CD14-positive monocyte (primary cell): ENCODE results near the gene SMIM43. TPM values are rescaled to one million over a fixed set of nuclear protein-coding genes. Genes with fewer than 3 reads are reported as not detected.

Source experiments
- DNase-seq, 3 donors: peaks; one replicate each; pipeline ENCODE4 v3.0.0-alpha.2; 2011 to 2022
- H2AFZ ChIP-seq: 2 replicates; pipeline ENCODE4 v1.6.0; 2012; ENCODE audit warnings: mild to moderate bottlenecking, low read depth, low read length, inconsistent platforms; ENCODE audit not compliant: insufficient read depth, poor library complexity, severe bottlenecking
- H3K27ac ChIP-seq, 2 donors: 1 replicate in 1 of 2; 2 replicates in 1 of 2; pipeline ENCODE4 v1.5.1; 2012 to 2013; ENCODE audit warnings: low read length in 2 of 2, control low read depth in 1 of 2, inconsistent platforms in 1 of 2, low read depth in 1 of 2, mild to moderate bottlenecking in 1 of 2
- H3K27me3 ChIP-seq, 2 donors: one replicate each; pipeline versions ENCODE4 v1.6.0 to v1.6.1; 2011 to 2013; ENCODE audit warnings: low read length in 2 of 2; ENCODE audit not compliant: control insufficient read depth in 2 of 2, insufficient read depth in 2 of 2
- H3K36me3 ChIP-seq, 2 donors: replicated peaks in 1 of 2; 1 replicate in 1 of 2; 2 replicates in 1 of 2; pipeline versions ENCODE4 v1.5.1 to v1.6.1; 2012 to 2013; ENCODE audit warnings: low read length in 2 of 2, control low read depth in 1 of 2, inconsistent platforms in 1 of 2, mild to moderate bottlenecking in 1 of 2; ENCODE audit not compliant: insufficient read depth in 2 of 2, control insufficient read depth in 1 of 2
- H3K4me1 ChIP-seq, 2 donors: 1 replicate in 1 of 2; 2 replicates in 1 of 2; pipeline versions ENCODE4 v1.5.1 to v1.6.1; 2012 to 2013; ENCODE audit warnings: low read length in 2 of 2, control low read depth in 1 of 2, inconsistent platforms in 1 of 2, mild to moderate bottlenecking in 1 of 2, moderate library complexity in 1 of 2; ENCODE audit not compliant: insufficient read depth in 2 of 2, control insufficient read depth in 1 of 2
- H3K4me2 ChIP-seq: replicated peaks from 2 replicates; pipeline ENCODE3; 2012; ENCODE audit warnings: low read length, moderate library complexity, mild to moderate bottlenecking; ENCODE audit not compliant: poor library complexity, severe bottlenecking; ENCODE audit errors: extremely low read depth
- H3K4me3 ChIP-seq, 3 experiments: fragments of 200-600 bp in 1 of 3; sonication (generic) in 1 of 3; replicated peaks in 1 of 3; 1 replicate in 2 of 3; 2 replicates in 1 of 3; pipeline ENCODE4 v1.5.1; 2011 to 2013; ENCODE audit warnings: low read length in 3 of 3, mild to moderate bottlenecking in 3 of 3, control low read depth in 2 of 3, low read depth in 2 of 3, inconsistent platforms in 1 of 3, moderate library complexity in 1 of 3
- H3K79me2 ChIP-seq: 2 replicates; pipeline ENCODE4 v1.6.0; 2012; ENCODE audit warnings: mild to moderate bottlenecking, control low read depth, inconsistent platforms, low read length, moderate library complexity; ENCODE audit not compliant: insufficient read depth
- H3K9ac ChIP-seq: 2 replicates; pipeline ENCODE4 v1.6.0; 2017; ENCODE audit warnings: low read length, mild to moderate bottlenecking; ENCODE audit not compliant: insufficient read depth, poor library complexity, severe bottlenecking
- H3K9me3 ChIP-seq, 2 donors: replicated peaks in 1 of 2; 1 replicate in 1 of 2; 2 replicates in 1 of 2; pipeline versions ENCODE4 v1.5.1 to v1.6.1; 2012 to 2013; ENCODE audit warnings: low read length in 2 of 2, control low read depth in 1 of 2; ENCODE audit not compliant: control insufficient read depth in 1 of 2, insufficient read depth in 1 of 2
- H4K20me1 ChIP-seq: 2 replicates; pipeline ENCODE4 v1.6.0; 2012; ENCODE audit warnings: mild to moderate bottlenecking, low read length, control low read depth, moderate library complexity; ENCODE audit not compliant: insufficient read depth
- H3K27ac Mint-ChIP-seq, 7 donors: one replicate each; pipeline ENCODE4 v1.8.0; 2020; ENCODE audit warnings: mild to moderate bottlenecking in 7 of 7, mixed read lengths in 7 of 7, moderate library complexity in 6 of 7, inconsistent platforms in 2 of 7
- H3K27me3 Mint-ChIP-seq, 3 donors: one replicate each; pipeline ENCODE4 v1.8.0; 2021 to 2022; ENCODE audit warnings: low read depth in 3 of 3, mild to moderate bottlenecking in 3 of 3, mixed read lengths in 3 of 3, moderate library complexity in 3 of 3, inconsistent platforms in 1 of 3
- H3K36me3 Mint-ChIP-seq, 2 donors: one replicate each; pipeline ENCODE4 v1.8.0; 2020; ENCODE audit warnings: mixed read lengths in 2 of 2, inconsistent platforms in 1 of 2, mild to moderate bottlenecking in 1 of 2
- H3K4me1 Mint-ChIP-seq: one replicate; pipeline ENCODE4 v1.8.0; 2020; ENCODE audit warnings: mild to moderate bottlenecking, mixed read lengths
- H3K4me3 Mint-ChIP-seq, 2 donors: one replicate each; pipeline ENCODE4 v1.8.0; 2020; ENCODE audit warnings: mild to moderate bottlenecking in 2 of 2, mixed read lengths in 2 of 2, moderate library complexity in 1 of 2
- H3K9me3 Mint-ChIP-seq, 7 donors: one replicate each; pipeline ENCODE4 v1.8.0; 2020 to 2022; ENCODE audit warnings: mixed read lengths in 7 of 7, mild to moderate bottlenecking in 6 of 7, moderate library complexity in 6 of 7, inconsistent platforms in 2 of 7
- CTCF ChIP-seq: fragments of 200-600 bp; IDR thresholded peaks from one replicate; pipeline ENCODE4 v1.8.0; 2022; ENCODE audit warnings: antibody characterized with exemption, mild to moderate bottlenecking
- WGBS: methylation state at CpG from one replicate; pipeline ENCODE4 v1.1.5; 2013; ENCODE audit warnings: missing lambda C conversion rate; ENCODE audit not compliant: insufficient coverage; 5-methylcytosine and 5-hydroxymethylcytosine counted together
- intact Hi-C, 2 donors: fragments of 100-400 bp; cut with micrococcal nuclease; formaldehyde crosslinking; loops; one replicate each; pipeline versions ENCODE4 v1.15.0 to v1.15.1; 2023
- polyA plus RNA-seq, 3 donors: library from polyadenylated mRNA; depleted of rRNA in 1 of 3; unstranded in 2 of 3; stranded (reverse) in 1 of 3; fragments of 300-500 nt in 2 of 3; fragments of >200 nt in 1 of 3; fragmentation: Illumina TruSeq in 2 of 3; gene quantifications; 1 replicate in 2 of 3; 2 replicates in 1 of 3; pipeline ENCODE4 v1.2.3, GENCODE V29; 2012 to 2021

Gene SMIM43
- polyA plus RNA-seq, 3 donors = not detected

GRCh38 chr4:121717680-121718237, 47.2 kb downstream of the SMIM43 start:
- peaks cover 7 to 12% (median 11%) of the 10 kb centered on the region in 3 donors for H3K27me3 Mint-ChIP-seq
- no peaks in the 10 kb centered on the region for H4K20me1 ChIP-seq
- peaks cover 0 to 3% (median 0%) of the 10 kb centered on the region in 7 donors for H3K9me3 Mint-ChIP-seq
- intact Hi-C loops = no loop called here
- no peak overlapping the region for H3K27ac Mint-ChIP-seq
- H3K4me1 Mint-ChIP-seq = no peaks in the 10 kb centered on the region
- H3K36me3 Mint-ChIP-seq = no peaks in the 10 kb centered on the region
- no peak overlapping the region for H3K4me3 Mint-ChIP-seq
- no peak overlapping the region for H3K4me2 ChIP-seq
- H2AFZ ChIP-seq = no peak overlapping the region
- no peaks in the 10 kb centered on the region for H3K36me3 ChIP-seq
- no peak overlapping the region for H3K9ac ChIP-seq
- no peaks in the 10 kb centered on the region for H3K79me2 ChIP-seq
- 61% methylated on average over 3 of the region's 4 CpGs for WGBS
- H3K4me1 ChIP-seq = no peaks in the 10 kb centered on the region
- no peak for TF ChIP-seq CTCF
- H3K9me3 ChIP-seq = no peaks in the 10 kb centered on the region
- H3K4me3 ChIP-seq = no peak overlapping the region
- no peak for DNase-seq
- no peak overlapping the region for H3K27ac ChIP-seq
- H3K27me3 ChIP-seq = peaks cover under 1 to 3% of the 10 kb centered on the region in 2 donors

DNA sequence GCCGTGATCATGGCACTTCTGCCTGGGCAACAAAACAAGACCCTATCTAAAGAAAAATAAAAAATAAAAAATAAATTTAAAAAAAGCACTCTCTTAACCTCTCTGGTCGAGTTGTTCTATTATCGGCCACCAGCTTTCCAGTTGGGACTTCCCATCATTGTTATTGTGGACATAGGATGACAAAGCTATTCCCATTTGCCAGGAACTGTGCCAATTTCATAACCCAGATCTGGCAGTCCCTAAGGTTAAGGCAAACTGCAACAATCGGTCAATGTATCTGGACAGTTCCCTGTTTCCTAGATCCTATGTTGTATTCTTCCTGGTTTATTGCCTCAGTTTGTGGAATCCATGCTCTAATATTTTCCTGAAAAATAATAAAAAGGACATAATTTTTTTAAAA, 50.4 kb downstream of the SMIM43 start:
- Histone ChIP-seq H3K27ac (no peak overlapping the region), H3K36me3 (no peaks in the 10 kb centered on the region), H3K4me1 (peaks cover 0 to 4% of the 10 kb centered on the region in 2 donors), H3K4me2 (no peak overlapping the region), H4K20me1 (no peaks in the 10 kb centered on the region), H2AFZ (no peak overlapping the region), H3K4me3 (no peak overlapping the region), H3K9ac (no peak overlapping the region), H3K79me2 (no peaks in the 10 kb centered on the region), H3K27me3 (peaks cover 10 to 30% of the 10 kb centered on the region in 2 donors), H3K9me3 (no peaks in the 10 kb centered on the region)
- Mint-ChIP-seq H3K4me3 (no peak overlapping the region), H3K27me3 (peaks cover 23 to 39% (median 24%) of the 10 kb centered on the region in 3 donors), H3K36me3 (no peaks in the 10 kb centered on the region), H3K9me3 (peaks cover 0 to 3% (median 0%) of the 10 kb centered on the region in 7 donors), H3K27ac (no peak overlapping the region), H3K4me1 (peaks cover 7% of the 10 kb centered on the region)
- intact Hi-C loops = no loop called here
- no peak for TF ChIP-seq CTCF
- DNase-seq = no peak
- WGBS = 80% methylated on average over 1 of the region's 4 CpGs
